HepG2 (cell line): Measurements from ENCODE around the gene C2CD2. TPM values are rescaled to one million over a fixed set of nuclear protein-coding genes. Genes with fewer than 3 reads are reported as not detected.

Source experiments
- DPF2 ChIP-seq: sonication (generic); formaldehyde crosslinking; IDR thresholded peaks from 2 replicates; pipeline ENCODE4 v1.4.0; 2020; ENCODE audit warnings: mild to moderate bottlenecking, low read depth, missing genetic modification reagents, borderline replicate concordance
- FOXC1 ChIP-seq: sonication (generic); formaldehyde crosslinking; IDR thresholded peaks from 2 replicates; pipeline ENCODE4 v1.8.0; 2022; ENCODE audit warnings: mild to moderate bottlenecking, missing genetic modification reagents, borderline replicate concordance
- HNRNPL ChIP-seq: fragments of 200-400 bp; formaldehyde crosslinking; IDR thresholded peaks from 2 replicates; pipeline ENCODE4 v1.6.1; 2017; ENCODE audit warnings: mild to moderate bottlenecking, low read depth, low read length
- SAP130 ChIP-seq: IDR thresholded peaks from 2 replicates; pipeline ENCODE4 v1.6.1; 2016; ENCODE audit warnings: low read depth
- ZNF350 ChIP-seq: sonication (generic); formaldehyde crosslinking; IDR thresholded peaks from 2 replicates; pipeline ENCODE4 v1.4.0; 2020; ENCODE audit warnings: mild to moderate bottlenecking, low read depth, missing genetic modification reagents, borderline replicate concordance
- ZNF546 ChIP-seq: sonication (generic); formaldehyde crosslinking; conservative IDR thresholded peaks from 2 replicates; pipeline ENCODE4 v1.8.1; 2023; ENCODE audit warnings: mild to moderate bottlenecking, missing genetic modification reagents
- ZNF816 ChIP-seq: sonication (generic); formaldehyde crosslinking; IDR thresholded peaks from 2 replicates; pipeline ENCODE4 v1.8.0; 2022; ENCODE audit warnings: missing genetic modification reagents, mild to moderate bottlenecking, borderline replicate concordance
- polyA plus RNA-seq, 8 experiments: library from polyadenylated mRNA; depleted of rRNA in 3 of 8; stranded (reverse) in 7 of 8; unstranded in 1 of 8; fragments of >200 nt; fragmentation: Illumina TruSeq in 4 of 8; extraction: Trizol in 4 of 8; gene quantifications; 2 replicates each; pipeline versions ENCODE4 v1.2.1 to v1.2.3, GENCODE V29; 2011 to 2016; ENCODE audit warnings: low read depth in 4 of 8, missing spikeins in 1 of 8, mixed read lengths in 1 of 8; ENCODE audit not compliant: insufficient read depth in 1 of 8
- total RNA-seq, 5 experiments: library from RNA; depleted of rRNA; stranded (reverse); fragments of >200 nt; fragmentation: Illumina TruSeq; extraction: Trizol; gene quantifications; 2 replicates each; pipeline ENCODE4 v1.2.3, GENCODE V29; 2016; ENCODE audit warnings: low read depth in 1 of 5
- TF ChIP-seq, protein P1 (sequence below): sonication (generic); formaldehyde crosslinking; IDR thresholded peaks from 2 replicates; pipeline ENCODE4 v1.5.0; 2020; ENCODE audit warnings: mild to moderate bottlenecking, missing genetic modification reagents, borderline replicate concordance
- TF ChIP-seq, protein P2 (sequence below): sonication (generic); formaldehyde crosslinking; IDR thresholded peaks from 2 replicates; pipeline ENCODE4 v1.5.1; 2020; ENCODE audit warnings: missing genetic modification reagents, mild to moderate bottlenecking, borderline replicate concordance
- TF ChIP-seq, protein P3 (sequence below): sonication (generic); formaldehyde crosslinking; IDR thresholded peaks from 2 replicates; pipeline ENCODE4 v1.4.0; 2020; ENCODE audit warnings: missing genetic modification reagents

The C2CD2 gene
- total and polyA plus RNA-seq, 2 of the 13 experiments (the other 11 are each of a cell fraction or from before 2014, with no cell fraction given), result 12.5 to 19.7 TPM

DNA sequence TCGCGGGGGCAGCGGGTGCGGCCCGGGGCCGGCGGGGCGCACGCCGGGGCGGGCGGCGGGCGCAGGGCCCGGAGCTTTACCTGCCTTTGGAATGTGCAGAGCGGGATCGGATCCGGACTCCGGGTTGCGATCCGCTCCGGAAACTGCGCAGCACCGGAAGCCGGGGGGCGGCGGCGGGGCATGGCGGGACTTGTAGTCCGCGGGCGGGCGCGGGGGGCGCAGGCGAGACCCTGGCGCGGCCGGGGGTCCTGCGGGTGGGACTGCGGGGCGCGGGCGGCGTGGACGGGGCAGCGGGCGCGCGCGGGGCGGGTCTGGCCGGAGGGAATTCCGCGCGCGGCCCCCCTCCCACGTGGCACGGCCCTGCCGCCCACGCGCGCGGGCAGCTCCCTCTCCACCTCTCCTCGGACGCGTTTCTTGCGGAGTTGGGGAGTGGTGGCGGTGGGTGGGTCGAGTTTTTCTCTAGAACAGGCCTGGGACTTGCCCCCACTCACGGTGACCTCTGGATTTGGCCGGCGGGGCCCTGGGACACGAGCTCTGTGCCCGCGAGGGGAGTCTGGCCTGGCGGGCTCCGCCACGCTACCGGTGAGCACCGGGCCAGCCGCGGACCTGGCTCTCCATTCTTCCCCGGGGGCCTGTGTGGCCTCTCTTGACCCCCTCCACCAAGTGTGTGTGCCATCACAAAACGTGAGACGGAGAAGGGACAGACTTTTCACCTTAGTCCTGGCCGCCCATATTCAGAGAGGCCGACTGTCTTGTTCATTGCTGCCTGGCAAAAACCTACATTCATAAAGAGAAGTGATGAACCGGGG, 74.4 kb downstream of the C2CD2 start, which contains the start of gene PRDM15 (continued):
- TF ChIP-seq ZNF816 (CRISPR knock-in tag) (0 out of 2 replicates have a peak, but pooled peaks have one; percentile 6), FOXC1 (CRISPR knock-in tag) (0 out of 2 replicates have a peak, but pooled peaks have one; percentile 25), ZNF546 (CRISPR knock-in tag) (no peak), SAP130 (CRISPR knock-in tag) (peak; percentile 35; the same call in 1 of the 2 replicates), DPF2 (CRISPR knock-in tag) (no peak), ZNF350 (CRISPR knock-in tag) (no peak), HNRNPL (no peak)
- TF ChIP-seq, protein P1, sequence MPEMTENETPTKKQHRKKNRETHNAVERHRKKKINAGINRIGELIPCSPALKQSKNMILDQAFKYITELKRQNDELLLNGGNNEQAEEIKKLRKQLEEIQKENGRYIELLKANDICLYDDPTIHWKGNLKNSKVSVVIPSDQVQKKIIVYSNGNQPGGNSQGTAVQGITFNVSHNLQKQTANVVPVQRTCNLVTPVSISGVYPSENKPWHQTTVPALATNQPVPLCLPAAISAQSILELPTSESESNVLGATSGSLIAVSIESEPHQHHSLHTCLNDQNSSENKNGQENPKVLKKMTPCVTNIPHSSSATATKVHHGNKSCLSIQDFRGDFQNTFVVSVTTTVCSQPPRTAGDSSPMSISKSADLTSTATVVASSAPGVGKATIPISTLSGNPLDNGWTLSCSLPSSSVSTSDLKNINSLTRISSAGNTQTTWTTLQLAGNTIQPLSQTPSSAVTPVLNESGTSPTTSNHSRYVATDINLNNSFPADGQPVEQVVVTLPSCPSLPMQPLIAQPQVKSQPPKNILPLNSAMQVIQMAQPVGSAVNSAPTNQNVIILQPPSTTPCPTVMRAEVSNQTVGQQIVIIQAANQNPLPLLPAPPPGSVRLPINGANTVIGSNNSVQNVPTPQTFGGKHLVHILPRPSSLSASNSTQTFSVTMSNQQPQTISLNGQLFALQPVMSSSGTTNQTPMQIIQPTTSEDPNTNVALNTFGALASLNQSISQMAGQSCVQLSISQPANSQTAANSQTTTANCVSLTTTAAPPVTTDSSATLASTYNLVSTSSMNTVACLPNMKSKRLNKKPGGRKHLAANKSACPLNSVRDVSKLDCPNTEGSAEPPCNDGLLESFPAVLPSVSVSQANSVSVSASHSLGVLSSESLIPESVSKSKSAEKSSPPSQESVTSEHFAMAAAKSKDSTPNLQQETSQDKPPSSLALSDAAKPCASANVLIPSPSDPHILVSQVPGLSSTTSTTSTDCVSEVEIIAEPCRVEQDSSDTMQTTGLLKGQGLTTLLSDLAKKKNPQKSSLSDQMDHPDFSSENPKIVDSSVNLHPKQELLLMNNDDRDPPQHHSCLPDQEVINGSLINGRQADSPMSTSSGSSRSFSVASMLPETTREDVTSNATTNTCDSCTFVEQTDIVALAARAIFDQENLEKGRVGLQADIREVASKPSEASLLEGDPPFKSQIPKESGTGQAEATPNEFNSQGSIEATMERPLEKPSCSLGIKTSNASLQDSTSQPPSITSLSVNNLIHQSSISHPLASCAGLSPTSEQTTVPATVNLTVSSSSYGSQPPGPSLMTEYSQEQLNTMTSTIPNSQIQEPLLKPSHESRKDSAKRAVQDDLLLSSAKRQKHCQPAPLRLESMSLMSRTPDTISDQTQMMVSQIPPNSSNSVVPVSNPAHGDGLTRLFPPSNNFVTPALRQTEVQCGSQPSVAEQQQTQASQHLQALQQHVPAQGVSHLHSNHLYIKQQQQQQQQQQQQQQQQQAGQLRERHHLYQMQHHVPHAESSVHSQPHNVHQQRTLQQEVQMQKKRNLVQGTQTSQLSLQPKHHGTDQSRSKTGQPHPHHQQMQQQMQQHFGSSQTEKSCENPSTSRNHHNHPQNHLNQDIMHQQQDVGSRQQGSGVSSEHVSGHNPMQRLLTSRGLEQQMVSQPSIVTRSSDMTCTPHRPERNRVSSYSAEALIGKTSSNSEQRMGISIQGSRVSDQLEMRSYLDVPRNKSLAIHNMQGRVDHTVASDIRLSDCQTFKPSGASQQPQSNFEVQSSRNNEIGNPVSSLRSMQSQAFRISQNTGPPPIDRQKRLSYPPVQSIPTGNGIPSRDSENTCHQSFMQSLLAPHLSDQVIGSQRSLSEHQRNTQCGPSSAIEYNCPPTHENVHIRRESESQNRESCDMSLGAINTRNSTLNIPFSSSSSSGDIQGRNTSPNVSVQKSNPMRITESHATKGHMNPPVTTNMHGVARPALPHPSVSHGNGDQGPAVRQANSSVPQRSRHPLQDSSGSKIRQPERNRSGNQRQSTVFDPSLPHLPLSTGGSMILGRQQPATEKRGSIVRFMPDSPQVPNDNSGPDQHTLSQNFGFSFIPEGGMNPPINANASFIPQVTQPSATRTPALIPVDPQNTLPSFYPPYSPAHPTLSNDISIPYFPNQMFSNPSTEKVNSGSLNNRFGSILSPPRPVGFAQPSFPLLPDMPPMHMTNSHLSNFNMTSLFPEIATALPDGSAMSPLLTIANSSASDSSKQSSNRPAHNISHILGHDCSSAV (CRISPR knock-in tag), result no peak
- TF ChIP-seq, protein P2, sequence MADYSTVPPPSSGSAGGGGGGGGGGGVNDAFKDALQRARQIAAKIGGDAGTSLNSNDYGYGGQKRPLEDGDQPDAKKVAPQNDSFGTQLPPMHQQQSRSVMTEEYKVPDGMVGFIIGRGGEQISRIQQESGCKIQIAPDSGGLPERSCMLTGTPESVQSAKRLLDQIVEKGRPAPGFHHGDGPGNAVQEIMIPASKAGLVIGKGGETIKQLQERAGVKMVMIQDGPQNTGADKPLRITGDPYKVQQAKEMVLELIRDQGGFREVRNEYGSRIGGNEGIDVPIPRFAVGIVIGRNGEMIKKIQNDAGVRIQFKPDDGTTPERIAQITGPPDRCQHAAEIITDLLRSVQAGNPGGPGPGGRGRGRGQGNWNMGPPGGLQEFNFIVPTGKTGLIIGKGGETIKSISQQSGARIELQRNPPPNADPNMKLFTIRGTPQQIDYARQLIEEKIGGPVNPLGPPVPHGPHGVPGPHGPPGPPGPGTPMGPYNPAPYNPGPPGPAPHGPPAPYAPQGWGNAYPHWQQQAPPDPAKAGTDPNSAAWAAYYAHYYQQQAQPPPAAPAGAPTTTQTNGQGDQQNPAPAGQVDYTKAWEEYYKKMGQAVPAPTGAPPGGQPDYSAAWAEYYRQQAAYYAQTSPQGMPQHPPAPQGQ, result no peak
- TF ChIP-seq, protein P3, sequence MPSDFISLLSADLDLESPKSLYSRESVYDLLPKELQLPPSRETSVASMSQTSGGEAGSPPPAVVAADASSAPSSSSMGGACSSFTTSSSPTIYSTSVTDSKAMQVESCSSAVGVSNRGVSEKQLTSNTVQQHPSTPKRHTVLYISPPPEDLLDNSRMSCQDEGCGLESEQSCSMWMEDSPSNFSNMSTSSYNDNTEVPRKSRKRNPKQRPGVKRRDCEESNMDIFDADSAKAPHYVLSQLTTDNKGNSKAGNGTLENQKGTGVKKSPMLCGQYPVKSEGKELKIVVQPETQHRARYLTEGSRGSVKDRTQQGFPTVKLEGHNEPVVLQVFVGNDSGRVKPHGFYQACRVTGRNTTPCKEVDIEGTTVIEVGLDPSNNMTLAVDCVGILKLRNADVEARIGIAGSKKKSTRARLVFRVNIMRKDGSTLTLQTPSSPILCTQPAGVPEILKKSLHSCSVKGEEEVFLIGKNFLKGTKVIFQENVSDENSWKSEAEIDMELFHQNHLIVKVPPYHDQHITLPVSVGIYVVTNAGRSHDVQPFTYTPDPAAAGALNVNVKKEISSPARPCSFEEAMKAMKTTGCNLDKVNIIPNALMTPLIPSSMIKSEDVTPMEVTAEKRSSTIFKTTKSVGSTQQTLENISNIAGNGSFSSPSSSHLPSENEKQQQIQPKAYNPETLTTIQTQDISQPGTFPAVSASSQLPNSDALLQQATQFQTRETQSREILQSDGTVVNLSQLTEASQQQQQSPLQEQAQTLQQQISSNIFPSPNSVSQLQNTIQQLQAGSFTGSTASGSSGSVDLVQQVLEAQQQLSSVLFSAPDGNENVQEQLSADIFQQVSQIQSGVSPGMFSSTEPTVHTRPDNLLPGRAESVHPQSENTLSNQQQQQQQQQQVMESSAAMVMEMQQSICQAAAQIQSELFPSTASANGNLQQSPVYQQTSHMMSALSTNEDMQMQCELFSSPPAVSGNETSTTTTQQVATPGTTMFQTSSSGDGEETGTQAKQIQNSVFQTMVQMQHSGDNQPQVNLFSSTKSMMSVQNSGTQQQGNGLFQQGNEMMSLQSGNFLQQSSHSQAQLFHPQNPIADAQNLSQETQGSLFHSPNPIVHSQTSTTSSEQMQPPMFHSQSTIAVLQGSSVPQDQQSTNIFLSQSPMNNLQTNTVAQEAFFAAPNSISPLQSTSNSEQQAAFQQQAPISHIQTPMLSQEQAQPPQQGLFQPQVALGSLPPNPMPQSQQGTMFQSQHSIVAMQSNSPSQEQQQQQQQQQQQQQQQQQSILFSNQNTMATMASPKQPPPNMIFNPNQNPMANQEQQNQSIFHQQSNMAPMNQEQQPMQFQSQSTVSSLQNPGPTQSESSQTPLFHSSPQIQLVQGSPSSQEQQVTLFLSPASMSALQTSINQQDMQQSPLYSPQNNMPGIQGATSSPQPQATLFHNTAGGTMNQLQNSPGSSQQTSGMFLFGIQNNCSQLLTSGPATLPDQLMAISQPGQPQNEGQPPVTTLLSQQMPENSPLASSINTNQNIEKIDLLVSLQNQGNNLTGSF (CRISPR knock-in tag), result no peak
